ENCODE measurements around the gene TCTN2. TPM values are rescaled to one million over a fixed set of nuclear protein-coding genes. Genes with fewer than 3 reads are reported as not detected.

TCTN2 gene
- total RNA-seq, 2 experiments from 2014 or later = 4.7 to 7.8 TPM

GRCh38 chr12:123676616-123677320, 5.9 kb downstream of the TCTN2 start:
- H3K9me3 ChIP-seq (ENCODE audit: low read length) = no peaks in the 10 kb centered on the region
- no peaks in the 10 kb centered on the region for H3K4me1 ChIP-seq (ENCODE audit: insufficient read depth, low read length, poor library complexity, severe bottlenecking)
- no peak overlapping the region for H3K4me3 ChIP-seq (ENCODE audit: low read depth, low read length, poor library complexity, severe bottlenecking)
- no peak overlapping the region for H3K4me2 ChIP-seq (ENCODE audit: low read length)
- intact Hi-C loops (cut with micrococcal nuclease; ENCODE audit: unreplicated experiment) = no loop called here
- no peaks in the 10 kb centered on the region for H3K79me2 ChIP-seq (ENCODE audit: insufficient read depth, low read depth, low read length)
- no peak overlapping the region for H3K27ac ChIP-seq (ENCODE audit: low read depth, low read length, poor library complexity, severe bottlenecking)
- POLR2A ChIA-PET = no interaction called here
- no peaks in the 10 kb centered on the region; the same call in 1 of the 2 replicates for H3K36me3 ChIP-seq (ENCODE audit: insufficient read depth, low read length)
- no peak for DNase-seq (ENCODE audit: low spot score)
- H4K20me1 ChIP-seq (ENCODE audit: insufficient read depth, low read length) = no peaks in the 10 kb centered on the region
- H2AFZ ChIP-seq (ENCODE audit: low read length) = no peak overlapping the region
- H3K9me2 ChIP-seq (ENCODE audit: insufficient read depth, low read length) = no peaks in the 10 kb centered on the region
- CTCF ChIA-PET (ENCODE audit: unreplicated experiment) = no interaction called here
- BruUV-seq (replicated peaks) = no TSS peak
- no peak for TF ChIP-seq EZH2phosphoT487 (IDR thresholded peaks at IDR 0.05; ENCODE audit: borderline replicate concordance, low read depth, low read length)
- TF ChIP-seq, protein P1, sequence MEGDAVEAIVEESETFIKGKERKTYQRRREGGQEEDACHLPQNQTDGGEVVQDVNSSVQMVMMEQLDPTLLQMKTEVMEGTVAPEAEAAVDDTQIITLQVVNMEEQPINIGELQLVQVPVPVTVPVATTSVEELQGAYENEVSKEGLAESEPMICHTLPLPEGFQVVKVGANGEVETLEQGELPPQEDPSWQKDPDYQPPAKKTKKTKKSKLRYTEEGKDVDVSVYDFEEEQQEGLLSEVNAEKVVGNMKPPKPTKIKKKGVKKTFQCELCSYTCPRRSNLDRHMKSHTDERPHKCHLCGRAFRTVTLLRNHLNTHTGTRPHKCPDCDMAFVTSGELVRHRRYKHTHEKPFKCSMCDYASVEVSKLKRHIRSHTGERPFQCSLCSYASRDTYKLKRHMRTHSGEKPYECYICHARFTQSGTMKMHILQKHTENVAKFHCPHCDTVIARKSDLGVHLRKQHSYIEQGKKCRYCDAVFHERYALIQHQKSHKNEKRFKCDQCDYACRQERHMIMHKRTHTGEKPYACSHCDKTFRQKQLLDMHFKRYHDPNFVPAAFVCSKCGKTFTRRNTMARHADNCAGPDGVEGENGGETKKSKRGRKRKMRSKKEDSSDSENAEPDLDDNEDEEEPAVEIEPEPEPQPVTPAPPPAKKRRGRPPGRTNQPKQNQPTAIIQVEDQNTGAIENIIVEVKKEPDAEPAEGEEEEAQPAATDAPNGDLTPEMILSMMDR (conservative IDR thresholded peaks at IDR 0.05; ENCODE audit: low read length) = no peak

DNA sequence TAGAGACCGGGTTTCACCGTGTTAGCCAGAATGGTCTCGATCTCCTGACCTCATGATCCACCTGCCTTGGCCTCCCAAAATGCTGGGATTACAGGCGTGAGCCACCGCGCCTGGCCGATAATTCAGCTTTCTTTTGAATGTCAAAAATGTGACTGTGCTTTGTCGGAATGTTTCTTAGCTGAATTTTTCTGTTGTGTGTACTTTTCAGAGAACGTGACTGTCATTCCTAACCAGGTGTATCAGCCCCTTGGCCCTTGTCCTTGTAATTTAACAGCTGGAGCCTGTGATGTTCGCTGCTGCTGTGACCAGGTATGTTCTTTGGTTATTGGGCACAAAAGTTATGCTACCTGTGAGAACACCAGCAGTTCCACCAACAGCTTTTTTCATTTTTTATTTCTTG, 8.1 kb downstream of the TCTN2 start:
- POLR2A ChIA-PET = interaction anchor here (0.6 to 0.7 kb wide), 2 partner anchors 22 to 35 kb away, joined by 3 to 7 read pairs; no protein-coding TSS in a partner anchor
- CTCF ChIA-PET (ENCODE audit: unreplicated experiment) = no interaction called here
- intact Hi-C loops (cut with micrococcal nuclease; ENCODE audit: unreplicated experiment) = no loop called here
- no TSS peak for BruUV-seq (replicated peaks)
- Histone ChIP-seq H3K27ac (ENCODE audit: low read depth, low read length, poor library complexity, severe bottlenecking) (no peak overlapping the region), H3K9me3 (ENCODE audit: low read length) (no peaks in the 10 kb centered on the region), H3K79me2 (ENCODE audit: insufficient read depth, low read depth, low read length) (no peaks in the 10 kb centered on the region), H3K4me1 (ENCODE audit: insufficient read depth, low read length, poor library complexity, severe bottlenecking) (no peaks in the 10 kb centered on the region), H3K9me2 (ENCODE audit: insufficient read depth, low read length) (no peaks in the 10 kb centered on the region), H2AFZ (ENCODE audit: low read length) (no peak overlapping the region), H3K4me2 (ENCODE audit: low read length) (no peak overlapping the region), H3K36me3 (ENCODE audit: insufficient read depth, low read length) (no peaks in the 10 kb centered on the region; the same call in 1 of the 2 replicates), H4K20me1 (ENCODE audit: insufficient read depth, low read length) (no peaks in the 10 kb centered on the region), H3K4me3 (ENCODE audit: low read depth, low read length, poor library complexity, severe bottlenecking) (no peak overlapping the region)
- DNase-seq (ENCODE audit: low spot score) = no peak
- TF ChIP-seq EZH2phosphoT487 (IDR thresholded peaks at IDR 0.05; ENCODE audit: borderline replicate concordance, low read depth, low read length) = no peak
- TF ChIP-seq, protein P1 (conservative IDR thresholded peaks at IDR 0.05; ENCODE audit: low read length) = no peak

DNA sequence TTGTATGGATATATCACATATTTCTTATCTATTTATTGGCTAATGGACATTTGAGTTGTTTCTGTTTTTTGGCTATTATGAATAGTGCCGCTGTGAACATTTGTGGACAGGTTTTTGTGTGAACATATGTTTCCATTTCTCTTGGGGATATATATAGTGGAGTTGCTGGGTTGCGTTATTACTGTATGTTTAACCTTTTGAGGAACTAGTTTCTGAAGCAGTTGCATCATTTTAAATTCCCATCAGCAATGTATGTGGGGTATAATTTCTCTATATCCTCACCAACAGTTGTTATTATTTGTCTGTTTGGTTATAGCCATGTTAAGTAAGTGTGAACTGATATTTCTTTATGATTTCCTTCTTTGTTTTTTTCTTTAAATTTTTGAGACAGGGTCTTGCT, 10.7 kb downstream of the TCTN2 start:
- CTCF ChIA-PET (ENCODE audit: unreplicated experiment) = no interaction called here
- Histone ChIP-seq H3K9me2 (ENCODE audit: insufficient read depth, low read length) (no peaks in the 10 kb centered on the region), H3K4me2 (ENCODE audit: low read length) (no peak overlapping the region), H3K4me1 (ENCODE audit: insufficient read depth, low read length, poor library complexity, severe bottlenecking) (no peaks in the 10 kb centered on the region), H4K20me1 (ENCODE audit: insufficient read depth, low read length) (no peaks in the 10 kb centered on the region), H3K9me3 (ENCODE audit: low read length) (no peaks in the 10 kb centered on the region), H2AFZ (ENCODE audit: low read length) (no peak overlapping the region), H3K4me3 (ENCODE audit: low read depth, low read length, poor library complexity, severe bottlenecking) (no peak overlapping the region), H3K79me2 (ENCODE audit: insufficient read depth, low read depth, low read length) (no peaks in the 10 kb centered on the region), H3K36me3 (ENCODE audit: insufficient read depth, low read length) (no peaks in the 10 kb centered on the region; the same call in 1 of the 2 replicates), H3K27ac (ENCODE audit: low read depth, low read length, poor library complexity, severe bottlenecking) (no peak overlapping the region)
- BruUV-seq (replicated peaks) = no TSS peak
- TF ChIP-seq, protein P1 (conservative IDR thresholded peaks at IDR 0.05; ENCODE audit: low read length) = no peak
- TF ChIP-seq EZH2phosphoT487 (IDR thresholded peaks at IDR 0.05; ENCODE audit: borderline replicate concordance, low read depth, low read length) = no peak
- POLR2A ChIA-PET = no interaction called here
- no peak for DNase-seq (ENCODE audit: low spot score)
- intact Hi-C loops (cut with micrococcal nuclease; ENCODE audit: unreplicated experiment) = no loop called here
